Medulla oblongata (tissue), 1 donor: ENCODE measurements around the gene ZBTB17.
"Not testable (repeated sequence)": the region's sequence is repeated elsewhere in the genome, so short reads cannot be mapped to it uniquely, and the experiment has no call there.

Experiments
- DNase-seq: peaks from one replicate; pipeline ENCODE4 v3.0.0-alpha.2; 2015; ENCODE audit errors: extremely low spot score

Gene ZBTB17

DNA sequence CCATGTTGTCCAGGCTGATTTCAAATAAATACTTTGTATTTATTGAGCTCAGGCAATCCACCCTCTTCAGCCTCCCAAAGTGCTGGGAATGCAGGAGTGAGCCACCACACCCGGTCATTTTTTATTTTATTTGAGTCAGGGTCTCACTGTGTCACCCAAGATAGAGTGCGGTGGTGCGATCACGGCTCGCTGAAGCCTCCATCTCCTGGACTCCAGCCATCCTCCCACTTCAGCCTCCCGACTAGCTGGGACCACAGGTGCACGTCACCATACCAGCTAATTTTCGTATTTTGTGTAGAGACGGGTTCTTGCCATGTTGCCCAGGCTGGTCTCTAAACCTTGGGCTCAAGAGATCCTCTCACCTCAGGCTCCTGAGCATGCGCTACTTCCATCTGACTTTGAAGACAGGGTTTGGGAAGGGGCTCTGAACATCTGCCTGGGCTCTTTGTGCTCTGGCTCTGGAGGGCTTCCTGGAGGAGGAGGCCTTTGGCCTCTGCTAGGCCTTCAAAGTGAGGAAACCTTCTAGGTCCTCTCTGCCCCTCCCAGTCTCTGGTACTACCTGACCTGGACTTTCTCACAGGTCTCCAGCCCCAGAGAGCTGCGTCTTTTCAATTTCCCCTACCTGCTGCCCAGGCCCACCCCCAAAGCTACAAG lies 36.2 kb upstream of the ZBTB17 start:
- no peak for DNase-seq

DNA sequence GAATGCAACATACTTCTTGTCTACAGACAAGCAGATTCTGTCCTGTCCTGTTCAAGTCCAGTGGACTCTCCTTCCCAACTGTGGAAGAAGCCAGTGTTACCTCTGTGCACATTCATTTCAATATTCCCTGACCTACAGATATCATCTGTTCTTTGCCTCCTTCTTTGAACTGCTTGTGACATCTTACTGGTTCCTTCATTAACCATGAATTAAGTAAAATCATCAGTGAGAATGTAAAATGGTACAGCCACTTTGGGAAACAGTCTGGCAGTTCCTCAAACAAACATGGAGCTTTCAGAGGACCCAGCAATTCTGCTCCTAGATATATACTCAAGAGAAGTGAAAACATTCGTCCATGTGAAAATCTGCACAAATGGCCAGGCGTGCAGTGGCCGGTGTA lies 34.9 kb upstream of the ZBTB17 start:
- DNase-seq, result no peak

DNA sequence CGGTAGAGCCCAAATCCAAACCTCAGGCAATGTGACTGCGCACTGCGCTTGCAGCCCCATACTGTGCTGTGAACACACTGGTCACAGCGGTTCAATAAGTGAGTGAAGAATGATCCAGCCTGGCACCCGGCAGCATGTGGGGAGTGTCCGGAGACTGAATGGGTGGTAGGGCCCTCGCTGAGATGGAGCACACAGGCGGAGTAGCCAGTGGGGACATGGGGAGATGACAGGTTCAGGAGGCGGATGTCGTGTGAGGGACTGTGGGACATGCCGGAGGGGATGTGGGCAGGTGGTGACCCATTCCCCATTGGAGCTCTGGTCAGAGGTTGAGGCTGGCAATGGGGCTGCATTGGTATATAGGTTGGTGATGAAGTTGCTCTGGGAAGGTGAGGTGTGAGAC lies 33.8 kb upstream of the ZBTB17 start:
- DNase-seq, result no peak

DNA sequence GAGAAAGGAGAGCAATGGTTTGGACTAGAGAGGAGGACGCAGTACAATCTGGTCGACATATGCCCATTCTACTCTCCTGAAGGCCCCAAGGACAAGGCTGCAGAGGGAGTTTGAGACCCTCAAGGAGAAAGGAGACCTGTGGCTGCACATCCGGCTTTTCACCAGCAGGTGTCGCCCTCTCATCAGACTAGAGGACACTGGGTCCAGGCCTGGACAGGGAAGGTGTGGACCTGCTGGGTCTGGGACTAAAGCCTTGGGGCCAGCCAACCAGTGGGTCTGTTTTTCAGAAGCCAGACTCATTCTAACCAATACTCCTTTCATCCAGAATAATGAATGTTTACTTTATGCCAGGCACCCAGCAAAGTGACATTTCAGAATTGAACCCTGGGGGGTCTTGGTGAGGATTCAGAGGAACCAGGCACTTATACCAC lies 33.1 kb upstream of the ZBTB17 start:
- peak; percentile 88 for DNase-seq

DNA sequence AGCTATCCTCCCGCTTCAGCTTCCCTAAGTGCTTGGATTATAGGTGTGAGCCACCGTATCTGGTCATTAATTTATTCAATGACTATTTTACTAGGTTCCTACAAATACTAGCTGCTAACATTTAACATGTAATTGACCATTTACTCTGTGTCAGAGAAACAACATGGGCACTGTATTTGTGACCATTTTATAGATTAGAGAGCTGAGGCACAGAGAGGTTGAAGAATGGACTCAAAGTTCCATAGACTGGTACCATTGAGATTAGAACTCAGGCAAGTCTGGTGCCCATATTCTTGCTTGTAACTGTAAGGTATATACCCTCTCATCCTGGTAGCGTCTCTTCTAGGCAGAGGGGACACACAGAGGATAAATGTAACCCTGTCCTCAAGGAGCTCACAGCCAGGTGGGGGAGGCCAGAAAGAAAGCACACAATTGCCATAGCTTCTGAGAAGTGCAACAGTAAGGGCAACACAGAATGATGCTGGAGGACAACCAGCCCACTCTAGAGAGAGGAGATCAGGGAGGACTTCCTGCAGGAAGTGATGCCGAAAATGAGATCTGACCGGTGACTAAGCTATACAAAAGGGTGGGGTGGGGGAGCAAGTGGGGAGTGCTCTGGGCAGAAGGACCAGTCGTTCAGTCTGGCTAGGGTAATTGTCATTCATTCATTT lies 31.9 kb upstream of the ZBTB17 start:
- no peak for DNase-seq

DNA sequence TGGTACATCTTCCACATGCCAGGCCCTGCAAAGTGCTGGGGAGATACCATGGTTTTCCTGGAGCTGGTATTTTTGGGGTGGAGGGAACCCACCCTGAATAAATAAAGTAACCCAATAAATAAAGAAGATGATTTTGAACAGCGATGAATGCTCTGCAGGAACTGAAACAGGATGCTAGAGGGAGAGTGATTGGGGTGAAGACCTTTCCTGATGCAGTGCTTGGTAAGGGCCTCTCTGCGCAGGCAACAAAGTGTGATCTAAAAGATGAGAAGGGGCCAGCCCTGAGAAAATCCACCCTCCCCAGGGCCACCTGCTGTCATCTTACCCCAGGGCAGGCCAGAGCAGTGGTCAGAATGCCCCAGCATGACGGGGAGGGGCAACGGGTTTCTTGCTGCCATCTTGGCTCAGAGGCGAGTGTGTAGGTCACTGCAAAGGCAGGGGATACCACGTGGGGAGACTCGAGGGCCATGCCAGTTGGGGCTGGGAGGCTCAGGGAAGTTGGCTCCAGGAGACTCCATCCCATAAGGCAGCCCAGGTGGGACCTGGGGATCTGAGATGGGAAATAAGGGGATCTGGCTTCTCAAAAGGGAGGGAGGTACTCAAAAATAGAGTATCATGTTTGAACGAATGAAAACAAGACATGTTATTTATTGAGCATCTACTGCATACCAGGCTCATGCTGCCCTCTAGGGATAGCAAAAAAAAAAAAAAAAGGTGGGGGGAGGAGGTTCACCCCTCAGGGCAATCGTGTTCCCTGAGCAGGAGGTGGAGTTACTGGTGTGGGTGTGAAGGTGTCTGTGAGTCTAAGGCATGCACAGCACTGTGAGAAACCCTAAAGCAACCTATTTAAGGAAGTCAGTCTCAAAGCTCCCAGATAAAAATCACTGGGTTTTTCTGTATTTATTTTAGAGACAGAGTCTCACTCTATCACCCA lies 30.9 kb upstream of the ZBTB17 start:
- no peak for DNase-seq

DNA sequence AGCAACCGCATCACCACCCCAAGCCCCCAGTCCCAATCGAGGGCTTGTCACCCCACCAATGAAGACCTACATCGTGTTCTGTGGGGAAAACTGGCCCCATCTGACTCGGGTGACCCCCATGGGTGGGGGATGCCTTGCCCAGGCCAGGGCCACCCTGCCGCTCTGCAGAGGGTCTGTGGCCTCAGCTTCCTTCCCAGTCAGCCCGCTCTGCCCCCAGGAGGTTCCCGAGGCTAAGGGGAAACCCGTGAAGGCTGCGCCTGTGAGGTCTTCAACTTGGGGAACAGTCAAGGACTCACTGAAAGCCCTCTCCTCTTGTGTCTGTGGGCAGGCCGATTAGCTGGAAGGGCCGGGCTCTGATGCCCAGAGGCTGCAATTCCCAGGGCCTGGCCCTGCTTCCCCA lies 30.1 kb upstream of the ZBTB17 start:
- no peak for DNase-seq

DNA sequence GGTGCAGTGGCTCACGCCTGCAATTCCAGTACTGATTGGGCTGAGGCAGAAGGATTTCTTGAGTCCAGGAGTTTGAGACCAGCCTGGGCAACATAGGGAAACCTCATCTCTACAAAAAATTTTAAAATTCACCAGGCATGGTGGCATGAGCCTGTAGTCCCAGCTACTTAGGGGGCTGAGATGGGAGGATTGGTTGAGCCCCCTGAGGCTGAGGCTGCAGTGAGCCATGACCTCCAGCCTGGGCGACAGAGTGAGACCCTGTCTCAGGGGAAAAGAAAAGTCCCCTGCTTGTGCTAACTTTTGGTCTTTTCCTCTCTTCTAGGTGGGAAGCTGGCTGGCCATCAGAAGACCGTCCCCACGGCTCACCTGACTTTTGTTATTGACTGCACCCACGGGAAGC lies 29.7 kb upstream of the ZBTB17 start:
- DNase-seq, result no peak

DNA sequence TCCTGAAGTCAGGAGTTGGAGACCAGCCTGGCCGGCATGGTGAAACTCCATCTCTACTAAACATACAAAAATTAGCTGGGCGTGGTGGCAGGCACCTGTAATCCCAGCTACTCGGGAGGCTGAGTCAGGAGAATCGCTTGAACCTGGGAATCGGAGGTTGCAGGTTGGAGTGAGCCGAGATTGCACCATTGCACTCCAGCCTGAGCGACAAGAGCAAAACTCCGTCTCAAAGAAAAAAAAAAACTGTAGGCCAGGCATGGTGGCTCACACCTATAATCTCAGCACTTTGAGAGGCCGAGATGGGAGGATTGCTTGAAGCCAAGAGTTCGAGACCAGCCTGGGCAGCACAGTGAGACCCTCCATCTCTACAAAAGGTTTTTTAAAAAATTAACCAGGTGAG lies 25.4 kb upstream of the ZBTB17 start:
- not testable (repeated sequence) for DNase-seq

DNA sequence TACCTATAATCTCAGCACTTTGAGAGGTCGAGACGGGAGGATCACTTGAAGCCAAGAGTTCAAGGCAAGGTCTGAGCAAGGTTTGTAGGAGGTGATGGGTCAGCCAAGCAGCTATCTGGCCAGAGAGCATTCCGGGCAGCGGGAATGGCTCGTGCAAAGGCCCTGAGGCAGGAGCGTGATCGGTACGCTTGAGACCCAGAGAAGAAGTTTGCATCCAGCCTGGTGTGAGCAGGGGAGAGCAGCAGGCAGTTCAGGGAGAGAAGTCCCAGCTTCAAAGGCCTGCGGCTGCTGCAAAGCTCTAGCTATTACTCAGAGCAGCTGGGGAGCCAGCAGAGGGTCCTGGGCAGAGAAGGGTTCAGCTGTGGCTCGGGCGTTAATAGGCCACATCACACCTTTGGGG lies 23.0 kb upstream of the ZBTB17 start:
- DNase-seq, result no peak

DNA sequence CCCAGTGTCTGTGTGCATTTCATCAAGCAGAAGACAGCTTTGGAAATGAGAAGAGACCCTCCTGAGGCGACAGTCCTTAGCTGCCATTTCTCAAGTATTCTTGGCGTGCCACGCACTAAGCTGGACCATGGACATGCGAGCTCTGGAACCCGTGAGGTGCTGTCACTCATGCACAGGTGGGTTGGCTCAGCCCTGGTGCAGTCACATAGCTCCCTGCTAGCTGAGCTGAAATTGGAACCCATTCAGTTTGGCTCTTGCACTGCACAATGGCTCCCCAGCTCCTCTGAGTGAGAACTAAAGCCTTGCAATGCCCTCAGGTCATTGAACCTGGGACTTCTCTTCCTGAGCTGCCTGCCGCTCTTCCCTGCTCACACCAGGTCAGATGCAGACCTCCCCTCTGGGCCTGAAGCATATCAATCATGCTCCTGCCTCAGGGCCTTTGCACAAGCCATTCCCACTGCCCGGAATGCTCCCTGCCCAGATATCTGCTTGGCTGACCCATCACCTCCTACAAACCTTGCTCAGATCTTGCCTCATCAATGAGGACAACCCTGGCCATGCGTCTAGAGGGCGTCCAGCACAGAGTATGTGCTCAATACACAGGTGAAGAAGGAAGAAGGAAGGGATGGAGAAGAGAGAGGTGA lies 21.9 kb upstream of the ZBTB17 start:
- no peak for DNase-seq

DNA sequence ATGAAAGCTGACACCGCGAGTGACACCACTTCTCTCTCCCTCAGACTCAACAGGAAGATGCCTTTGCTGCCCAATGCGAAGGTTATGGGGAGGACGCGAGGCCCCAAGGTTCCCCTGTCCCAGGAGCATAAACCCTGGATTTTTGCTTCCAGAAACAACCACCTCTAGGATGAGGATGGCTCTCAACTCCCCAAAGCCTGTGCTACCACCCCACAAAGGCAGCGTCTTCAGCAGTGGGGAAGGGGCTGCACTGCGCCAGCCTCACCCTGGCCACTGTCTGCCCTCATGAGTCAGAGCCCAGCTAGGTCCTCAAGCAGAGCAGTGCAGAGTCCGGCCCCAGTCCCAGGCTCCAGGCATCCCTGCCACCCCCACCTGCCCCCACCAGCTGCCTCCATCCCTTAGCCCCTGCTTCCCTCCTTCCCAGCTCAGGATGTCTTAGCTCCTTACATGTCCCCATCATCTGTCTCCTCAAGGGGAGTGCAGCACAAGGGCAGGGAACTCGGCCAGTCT lies 21.2 kb upstream of the ZBTB17 start:
- DNase-seq, result no peak

DNA sequence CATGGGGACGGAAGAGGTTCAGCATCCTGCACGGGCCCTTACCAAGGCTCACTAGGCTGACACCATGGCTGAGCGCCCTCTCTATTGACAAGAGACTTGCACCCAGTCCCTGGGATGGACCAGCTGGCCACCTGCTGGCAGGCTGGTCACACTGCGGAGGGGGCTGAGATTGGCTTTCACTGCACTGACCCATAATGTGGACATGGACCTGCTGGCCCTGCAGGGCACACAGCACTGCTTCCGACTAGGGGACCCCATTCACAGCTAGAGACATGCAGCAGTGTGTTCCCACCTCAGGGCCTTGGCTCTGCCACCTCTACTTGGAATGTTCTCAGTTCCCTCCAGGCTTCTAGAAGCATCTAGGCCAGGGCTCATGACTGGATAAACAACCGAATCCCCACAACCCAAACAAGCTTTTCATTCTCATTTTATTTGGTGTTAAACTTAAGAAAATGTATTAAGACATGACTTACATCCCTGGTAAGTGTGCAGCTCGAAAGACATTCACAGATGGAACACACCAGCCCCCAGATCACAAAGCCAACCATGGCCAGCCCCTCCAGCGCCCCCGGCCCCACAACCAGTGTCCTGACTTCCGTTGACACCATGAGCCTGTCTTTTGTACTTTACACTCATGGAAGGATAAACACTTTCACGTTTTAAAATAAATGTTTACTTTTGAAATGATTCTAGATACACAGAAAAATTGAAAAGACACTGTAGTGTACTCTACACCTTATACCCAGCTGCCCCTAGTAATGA lies 18.9 kb upstream of the ZBTB17 start:
- peak; percentile 84 for DNase-seq

DNA sequence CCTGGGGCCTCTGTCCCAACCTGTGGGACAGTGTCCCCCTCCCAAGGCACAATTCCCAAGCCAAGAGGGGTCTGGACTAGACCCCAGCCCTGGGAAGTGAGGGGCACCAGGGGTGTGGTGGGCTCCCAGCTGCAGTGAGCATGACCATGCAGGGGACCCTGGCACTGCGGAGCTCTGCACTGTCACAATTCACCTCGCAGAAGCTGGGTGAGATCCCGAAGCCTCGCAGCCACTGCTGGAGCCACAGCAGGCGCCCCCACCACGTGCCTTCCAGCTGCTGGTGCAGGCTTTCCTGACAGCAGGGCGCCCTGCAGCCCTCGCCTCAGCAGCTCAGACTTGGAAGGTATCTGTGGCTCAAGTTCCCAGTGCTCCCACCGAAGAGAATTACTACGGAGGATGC lies 18.2 kb upstream of the ZBTB17 start:
- DNase-seq, result no peak

DNA sequence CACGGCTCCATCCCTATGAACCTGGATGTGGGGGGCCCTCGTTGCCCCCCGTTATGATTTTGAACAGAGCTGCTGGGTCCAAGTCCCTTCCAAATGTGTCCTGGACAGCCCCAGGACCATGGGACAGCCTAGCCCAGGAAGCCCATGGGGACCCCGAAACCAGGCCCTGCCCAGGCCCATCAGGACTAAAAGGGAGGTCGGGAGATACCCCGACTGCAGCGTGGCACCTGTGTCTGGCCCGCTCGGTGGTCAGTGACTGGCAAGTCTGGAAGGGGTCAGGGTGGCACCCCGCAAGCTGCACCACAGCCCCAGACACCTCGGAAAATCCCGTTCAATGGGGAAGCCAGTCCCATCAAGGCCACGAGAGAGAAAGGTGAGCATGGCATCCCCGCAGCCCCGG lies 17.8 kb upstream of the ZBTB17 start:
- DNase-seq, result no peak

DNA sequence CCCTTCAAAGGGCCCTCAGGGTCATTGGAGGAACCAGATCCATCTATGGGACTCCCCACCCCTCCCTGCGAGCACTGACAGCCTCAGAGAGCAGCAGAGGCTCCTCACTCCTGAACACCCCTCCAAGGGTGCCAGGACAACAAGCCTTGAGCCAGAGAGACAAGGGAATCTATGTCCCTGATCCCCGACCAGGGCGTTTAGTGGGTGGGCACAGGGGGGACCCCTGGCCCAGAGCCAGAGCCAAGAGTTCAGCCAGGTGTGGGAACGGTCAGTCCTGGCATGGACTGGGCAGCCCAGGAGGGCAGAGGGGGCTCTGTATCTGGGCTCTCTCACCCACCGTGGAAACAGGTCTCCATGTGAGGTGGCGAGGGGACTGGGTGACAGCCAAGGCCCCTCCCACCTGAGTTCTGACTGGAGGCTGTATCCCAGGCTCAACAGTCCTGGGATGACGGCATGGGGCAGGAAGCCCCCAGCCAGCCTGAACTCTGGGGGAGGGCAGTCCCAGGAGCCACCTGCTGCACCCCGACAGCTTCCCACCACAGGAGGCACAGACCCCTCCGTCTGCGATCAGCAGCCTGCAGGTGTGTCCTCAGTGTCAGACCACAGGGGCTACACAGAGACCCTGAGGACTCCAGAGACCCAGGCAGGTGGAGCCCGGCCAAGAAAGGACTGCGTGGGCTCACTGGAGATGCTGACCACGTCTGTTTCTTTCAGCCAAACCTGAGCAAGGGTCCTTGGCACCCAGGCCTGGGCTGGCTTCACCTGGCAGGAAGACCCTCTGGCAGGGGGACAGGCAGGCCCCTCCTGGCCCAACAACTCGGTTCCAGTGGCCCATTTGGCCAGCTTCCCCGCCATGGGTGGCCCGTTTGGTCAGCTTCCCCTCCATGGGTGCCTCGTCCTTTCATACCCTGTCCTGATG lies 16.9 kb upstream of the ZBTB17 start:
- DNase-seq, result no peak

DNA sequence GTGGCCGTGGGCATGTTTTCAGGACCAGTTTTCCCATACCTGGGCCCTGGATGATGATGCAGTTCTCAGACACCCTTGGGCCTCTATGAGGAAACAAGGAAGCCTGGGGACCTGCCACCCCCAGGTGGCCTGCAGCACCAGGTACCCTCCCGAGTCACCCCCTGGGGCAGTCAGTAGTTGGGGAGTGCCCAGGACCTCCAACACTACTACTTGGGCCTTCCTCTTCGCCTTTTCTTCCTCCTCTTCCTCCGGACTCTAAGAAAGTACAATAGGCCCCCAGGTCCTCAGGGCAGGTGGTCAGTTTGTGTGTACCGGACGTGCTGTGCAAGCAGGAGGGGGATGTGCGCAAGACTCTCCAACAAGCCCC lies 16.3 kb upstream of the ZBTB17 start:
- no peak for DNase-seq

DNA sequence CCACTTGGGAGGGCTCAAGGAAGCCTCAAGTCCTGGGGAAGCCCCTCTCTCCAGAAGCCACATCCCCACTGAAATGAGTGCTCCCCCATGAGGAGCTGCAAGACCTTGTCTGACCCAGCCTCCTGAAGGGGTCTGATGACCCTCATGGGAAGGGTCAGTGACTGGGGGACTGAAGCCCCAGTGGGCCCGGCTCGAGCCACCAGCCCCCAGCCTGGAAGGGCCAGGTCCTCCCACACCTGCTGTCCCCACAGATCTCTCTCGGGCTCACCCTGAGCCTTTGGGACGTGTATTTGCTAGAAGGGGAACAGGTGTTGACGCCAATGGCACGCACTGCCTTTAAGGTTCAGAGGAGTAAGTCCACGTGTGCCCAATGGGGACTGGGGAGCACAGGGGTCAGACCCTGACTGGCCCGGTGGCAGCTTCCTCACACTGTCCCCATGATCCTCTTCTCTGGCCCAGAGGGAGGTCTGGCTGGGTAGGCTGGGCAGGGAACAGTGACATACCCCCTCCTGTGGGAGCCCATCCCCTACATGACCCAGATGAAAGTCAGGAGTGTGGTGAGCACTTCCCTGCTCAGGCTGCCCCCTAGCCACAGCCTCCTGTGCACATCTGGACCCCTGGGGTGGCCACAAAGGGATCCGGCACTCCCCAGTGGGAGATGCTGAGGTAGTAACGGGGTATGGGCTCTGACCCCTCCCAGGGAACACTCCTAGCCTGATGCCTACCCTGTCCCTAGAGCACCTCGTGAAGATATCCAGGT lies 15.7 kb upstream of the ZBTB17 start:
- no peak for DNase-seq

DNA sequence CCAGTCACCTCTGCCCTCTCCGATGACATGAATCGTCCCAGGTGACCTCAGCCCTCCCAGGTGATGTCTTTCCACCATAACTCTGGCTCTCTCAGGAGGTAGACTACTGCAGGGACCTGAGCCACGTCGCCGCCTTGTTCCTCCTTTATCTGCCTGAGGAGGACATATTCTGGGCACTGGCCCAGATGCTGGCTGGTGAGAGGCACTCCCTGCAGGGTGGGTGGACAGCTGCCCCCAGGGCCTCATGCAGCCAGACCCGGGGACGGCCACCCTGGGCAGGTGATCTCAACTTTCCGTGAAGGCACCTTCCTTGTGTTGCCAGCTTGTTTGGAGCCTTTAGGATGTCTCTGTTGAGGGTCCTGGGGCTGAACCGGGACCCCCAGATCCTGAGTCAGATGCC lies 13.9 kb upstream of the ZBTB17 start:
- no peak for DNase-seq
